BLaER1 (cell line): ENCODE results near the gene TOM1.

Source experiments
- H3K27ac ChIP-seq: shearing (Covaris generic); formaldehyde crosslinking; 2 replicates; pipeline ENCODE4 v1.8.1; 2022
- H3K27me3 ChIP-seq: shearing (Covaris generic); formaldehyde crosslinking; 2 replicates; pipeline ENCODE4 v1.8.1; 2022
- H3K36me3 ChIP-seq: shearing (Covaris generic); formaldehyde crosslinking; 2 replicates; pipeline ENCODE4 v1.8.1; 2022
- H3K4me1 ChIP-seq: shearing (Covaris generic); formaldehyde crosslinking; 2 replicates; pipeline ENCODE4 v1.8.1; 2022
- H3K4me2 ChIP-seq: shearing (Covaris generic); formaldehyde crosslinking; 2 replicates; pipeline ENCODE4 v1.8.1; 2022
- H3K4me3 ChIP-seq: shearing (Covaris generic); formaldehyde crosslinking; 2 replicates; pipeline ENCODE4 v1.8.1; 2022
- H3K9ac ChIP-seq: shearing (Covaris generic); formaldehyde crosslinking; 2 replicates; pipeline ENCODE4 v1.8.1; 2022
- H3K9me3 ChIP-seq: shearing (Covaris generic); formaldehyde crosslinking; 2 replicates; pipeline ENCODE4 v1.8.1; 2022
- H4K20me1 ChIP-seq: shearing (Covaris generic); formaldehyde crosslinking; 2 replicates; pipeline ENCODE4 v1.8.1; 2022
- Cebpa-rat ChIP-seq: shearing (Covaris generic); IDR thresholded peaks from 2 replicates; pipeline ENCODE4 v1.8.1; 2022

TOM1 gene

DNA sequence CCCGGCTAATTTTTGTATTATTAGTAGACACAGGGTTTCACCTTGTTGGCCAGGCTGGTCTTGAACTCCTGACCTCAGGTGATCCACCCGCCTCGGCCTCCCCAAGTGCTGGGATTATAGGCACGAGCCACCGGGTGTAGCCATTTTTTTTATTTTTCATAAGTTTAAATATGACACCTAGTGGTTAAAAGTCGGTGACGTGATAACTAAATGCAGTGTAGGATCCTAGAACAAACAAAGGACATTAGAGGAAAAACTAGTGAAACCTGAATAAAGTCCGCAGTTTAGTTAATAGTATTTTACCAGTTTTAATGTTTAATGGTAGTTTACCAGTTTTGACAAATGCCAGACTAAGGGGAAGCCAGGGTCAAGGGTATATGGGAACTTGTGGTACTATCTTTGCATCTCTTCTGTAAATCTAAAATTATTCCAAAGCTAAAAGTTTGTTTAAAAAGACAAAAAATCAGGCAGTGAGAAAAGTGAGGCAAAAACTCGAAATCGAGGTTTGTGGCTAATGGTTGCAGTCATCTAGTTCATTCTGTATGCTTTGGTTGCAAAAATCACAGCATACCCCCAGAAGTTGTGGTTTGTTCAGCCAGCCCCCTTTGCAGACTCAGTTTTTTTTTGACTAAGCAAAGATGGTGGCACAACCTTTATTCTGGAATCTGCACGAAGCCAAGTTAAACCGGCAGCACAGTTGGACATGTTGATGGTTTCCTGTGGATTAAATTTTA is 29.6 kb downstream of the TOM1 start:
- no peaks in the 10 kb centered on the region for H3K9me3 ChIP-seq
- peak overlapping the region; percentile 80 for H3K4me2 ChIP-seq
- H3K9ac ChIP-seq: no peak overlapping the region
- H3K4me3 ChIP-seq: no peak overlapping the region
- H3K36me3 ChIP-seq: peaks cover 78% of the 10 kb centered on the region
- no peaks in the 10 kb centered on the region for H3K27me3 ChIP-seq
- peaks cover 63% of the 10 kb centered on the region for H3K4me1 ChIP-seq
- TF ChIP-seq Cebpa-rat: no peak
- peak overlapping the region; percentile 65 for H3K27ac ChIP-seq
- H4K20me1 ChIP-seq: no peaks in the 10 kb centered on the region

- 0 out of 2 replicates have a peak overlapping the region, but pooled peaks have one; percentile 15 for H3K4me3 ChIP-seq
- no peaks in the 10 kb centered on the region for H3K9me3 ChIP-seq
- H4K20me1 ChIP-seq: no peaks in the 10 kb centered on the region
- no peaks in the 10 kb centered on the region for H3K27me3 ChIP-seq
- peaks cover 67% of the 10 kb centered on the region for H3K36me3 ChIP-seq
- TF ChIP-seq Cebpa-rat: peak; percentile 70; the same call in 1 of the 2 replicates
- peak overlapping the region; percentile 54; the same call in 1 of the 2 replicates for H3K9ac ChIP-seq
- peaks cover 64% of the 10 kb centered on the region for H3K4me1 ChIP-seq
- peak overlapping the region; percentile 80 for H3K4me2 ChIP-seq
- H3K27ac ChIP-seq: peak overlapping the region; percentile 84
Measured at GRCh38 chr22:35330258-35330861, 30.7 kb downstream of the TOM1 start.

GRCh38 chr22:35332278-35332677 is 32.6 kb downstream of the TOM1 start:
- no peaks in the 10 kb centered on the region for H3K9me3 ChIP-seq
- H3K36me3 ChIP-seq: peaks cover 58% of the 10 kb centered on the region
- no peak overlapping the region for H3K4me3 ChIP-seq
- H3K27ac ChIP-seq: peak overlapping the region; percentile 68
- H3K4me1 ChIP-seq: peaks cover 84% of the 10 kb centered on the region
- no peak overlapping the region for H3K9ac ChIP-seq
- H4K20me1 ChIP-seq: no peaks in the 10 kb centered on the region
- no peak for TF ChIP-seq Cebpa-rat
- no peaks in the 10 kb centered on the region for H3K27me3 ChIP-seq
- H3K4me2 ChIP-seq: no peak overlapping the region

GRCh38 chr22:35333220-35333619 is 33.5 kb downstream of the TOM1 start:
- no peak for TF ChIP-seq Cebpa-rat
- Histone ChIP-seq H3K36me3 (peaks cover 50% of the 10 kb centered on the region), H4K20me1 (no peaks in the 10 kb centered on the region)

GRCh38 chr22:35334004-35334403 is 34.3 kb downstream of the TOM1 start:
- Histone ChIP-seq H3K4me2 (peak overlapping the region; percentile 92), H3K27me3 (no peaks in the 10 kb centered on the region), H3K27ac (peak overlapping the region; percentile 68), H3K9me3 (no peaks in the 10 kb centered on the region), H4K20me1 (no peaks in the 10 kb centered on the region), H3K9ac (peak overlapping the region; percentile 34), H3K4me1 (peaks cover 95% of the 10 kb centered on the region), H3K36me3 (peaks cover 50% of the 10 kb centered on the region), H3K4me3 (peak overlapping the region; percentile 40; the same call in 1 of the 2 replicates)
- TF ChIP-seq Cebpa-rat: no peak

More at GRCh38 chr22:35333220-35333619, 33.5 kb downstream of the TOM1 start:
- H3K27ac ChIP-seq: peak overlapping the region; percentile 68
- H3K4me3 ChIP-seq: no peak overlapping the region
- no peaks in the 10 kb centered on the region for H3K9me3 ChIP-seq
- H3K4me1 ChIP-seq: peaks cover 93% of the 10 kb centered on the region
- H3K27me3 ChIP-seq: no peaks in the 10 kb centered on the region
- H3K4me2 ChIP-seq: peak overlapping the region; percentile 92
- peak overlapping the region; percentile 34; the same call in 1 of the 2 replicates for H3K9ac ChIP-seq

GRCh38 chr22:35335468-35335867 is 35.8 kb downstream of the TOM1 start:
- peak overlapping the region; percentile 68 for H3K27ac ChIP-seq
- H3K4me1 ChIP-seq: peaks cover 80% of the 10 kb centered on the region
- peak overlapping the region; percentile 34; the same call in 1 of the 2 replicates for H3K9ac ChIP-seq
- peaks cover 60% of the 10 kb centered on the region for H3K36me3 ChIP-seq
- no peaks in the 10 kb centered on the region for H3K9me3 ChIP-seq
- no peak overlapping the region for H3K4me3 ChIP-seq
- H4K20me1 ChIP-seq: no peaks in the 10 kb centered on the region
- no peaks in the 10 kb centered on the region for H3K27me3 ChIP-seq
- peak overlapping the region; percentile 92 for H3K4me2 ChIP-seq
- no peak for TF ChIP-seq Cebpa-rat

- no peak for TF ChIP-seq Cebpa-rat
- H3K4me2 ChIP-seq: peak overlapping the region; percentile 92
- peaks cover 78% of the 10 kb centered on the region for H3K4me1 ChIP-seq
- no peak overlapping the region for H3K4me3 ChIP-seq
- H3K36me3 ChIP-seq: peaks cover 62% of the 10 kb centered on the region
- H3K27ac ChIP-seq: peak overlapping the region; percentile 68; the same call in 1 of the 2 replicates
- H3K9ac ChIP-seq: peak overlapping the region; percentile 34; the same call in 1 of the 2 replicates
- no peaks in the 10 kb centered on the region for H3K27me3 ChIP-seq
- H3K9me3 ChIP-seq: no peaks in the 10 kb centered on the region
- H4K20me1 ChIP-seq: no peaks in the 10 kb centered on the region
Measured at GRCh38 chr22:35335936-35336781, 36.5 kb downstream of the TOM1 start.

DNA sequence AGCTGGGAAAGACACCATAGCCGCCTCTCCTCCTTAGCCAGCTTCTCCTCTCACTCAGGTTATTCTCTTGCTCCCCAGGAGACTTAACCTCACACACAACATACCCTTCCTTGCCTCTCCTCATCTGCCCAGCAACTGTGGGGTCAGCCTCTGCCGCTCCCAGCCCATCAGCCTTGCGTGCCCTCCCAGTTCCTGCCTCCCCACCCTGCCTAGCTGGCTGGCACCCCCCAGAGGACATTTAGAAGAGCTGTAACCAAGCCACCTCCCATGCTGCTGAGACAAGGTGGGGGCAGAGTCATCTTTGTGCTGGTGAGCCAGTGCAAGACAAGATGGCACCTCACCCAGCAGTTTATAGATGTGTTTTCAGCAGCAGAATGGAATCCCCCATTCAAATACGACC is 38.2 kb downstream of the TOM1 start:
- Histone ChIP-seq H3K4me2 (peak overlapping the region; percentile 67), H3K27ac (peak overlapping the region; percentile 45; the same call in 1 of the 2 replicates), H3K4me1 (peaks cover 69% of the 10 kb centered on the region), H3K4me3 (no peak overlapping the region), H3K9ac (no peak overlapping the region; the same call in 1 of the 2 replicates), H3K36me3 (peaks cover 62% of the 10 kb centered on the region), H3K9me3 (0 out of 2 replicates have a peak, but pooled peaks cover 3% of the 10 kb centered on the region), H4K20me1 (no peaks in the 10 kb centered on the region), H3K27me3 (no peaks in the 10 kb centered on the region)
- no peak for TF ChIP-seq Cebpa-rat

GRCh38 chr22:35341090-35341874 is 41.6 kb downstream of the TOM1 start:
- no peak for TF ChIP-seq Cebpa-rat
- H3K9me3 ChIP-seq: peaks cover 9% of the 10 kb centered on the region; the same call in 1 of the 2 replicates
- H3K27ac ChIP-seq: 0 out of 2 replicates have a peak overlapping the region, but pooled peaks have one; percentile 20
- peaks cover 49% of the 10 kb centered on the region for H3K4me1 ChIP-seq
- H3K36me3 ChIP-seq: peaks cover 81% of the 10 kb centered on the region
- H3K9ac ChIP-seq: no peak overlapping the region
- no peaks in the 10 kb centered on the region for H4K20me1 ChIP-seq
- H3K27me3 ChIP-seq: no peaks in the 10 kb centered on the region
- peak overlapping the region; percentile 62 for H3K4me2 ChIP-seq
- no peak overlapping the region for H3K4me3 ChIP-seq
